NCI-H2081 (cell line): ENCODE results near the gene ADCY7.

Experiments used
- DNase-seq, 2 experiments: peaks; one replicate each; lab custom pipeline; 2025; lab: John Stamatoyannopoulos, UW

The ADCY7 gene

GRCh38 chr16:50298591-50299507 lies 32.5 kb downstream of the ADCY7 start:
- no peak for DNase-seq

DNA sequence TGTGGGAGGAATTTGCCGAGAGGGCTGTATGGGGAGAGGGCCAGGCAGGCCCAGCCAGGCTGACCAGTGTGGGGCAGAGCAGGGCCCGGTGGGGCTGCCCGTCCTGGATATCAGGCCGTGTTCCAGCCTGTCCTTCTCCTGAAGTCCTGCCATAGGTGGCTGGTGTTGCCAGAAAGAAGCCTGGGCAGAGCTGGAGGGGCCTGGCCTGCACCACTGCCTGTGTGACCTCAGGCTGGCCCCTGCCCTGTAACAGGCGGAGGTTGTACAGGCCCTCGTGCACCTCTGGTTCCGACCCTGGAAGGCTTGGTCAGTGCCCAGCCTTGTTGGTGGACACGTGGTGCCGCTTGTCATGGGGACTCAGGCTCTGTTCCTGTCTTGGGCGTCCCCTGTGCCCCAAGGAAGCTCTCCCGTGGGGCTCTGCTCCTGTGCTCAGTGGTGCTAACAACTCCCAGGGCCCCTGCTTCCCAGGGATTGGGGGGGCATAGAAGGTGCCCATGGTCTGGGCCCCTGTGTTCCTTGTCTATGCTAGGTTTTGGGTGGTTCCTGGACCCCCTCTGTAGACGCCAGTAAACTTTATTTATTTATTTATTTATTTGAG lies 33.3 kb downstream of the ADCY7 start:
- DNase-seq, result no peak

DNA sequence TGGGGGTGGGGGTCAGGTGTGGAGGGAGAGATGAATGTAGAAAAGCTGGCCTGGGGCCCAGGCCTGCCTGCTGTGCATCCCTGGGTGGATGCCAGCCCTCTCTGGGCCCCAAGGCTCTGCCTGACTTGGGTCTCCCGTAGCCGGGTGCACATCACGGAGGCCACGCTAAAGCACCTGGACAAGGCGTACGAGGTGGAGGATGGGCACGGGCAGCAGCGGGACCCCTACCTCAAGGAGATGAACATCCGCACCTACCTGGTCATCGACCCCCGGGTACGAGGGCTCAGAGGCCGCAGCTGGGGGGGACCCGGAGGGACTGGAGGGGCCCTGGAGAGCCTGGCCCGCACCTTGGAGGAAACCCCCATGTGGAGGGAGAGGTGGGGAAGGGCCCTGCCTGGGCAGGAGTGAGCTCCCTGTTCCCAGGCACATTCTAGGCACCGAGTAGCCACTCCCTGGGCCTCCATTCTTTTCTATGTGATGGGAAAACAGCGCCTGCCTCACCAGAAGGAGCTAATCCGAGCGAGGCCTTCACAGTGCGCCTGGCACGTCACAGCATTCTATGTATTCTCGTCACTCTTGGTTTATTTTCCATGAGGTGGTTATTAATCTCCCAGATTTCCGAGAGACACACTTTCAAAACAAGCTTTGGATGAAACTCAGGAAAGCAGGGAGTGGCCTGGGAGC lies 34.7 kb downstream of the ADCY7 start:
- no peak for DNase-seq

DNA sequence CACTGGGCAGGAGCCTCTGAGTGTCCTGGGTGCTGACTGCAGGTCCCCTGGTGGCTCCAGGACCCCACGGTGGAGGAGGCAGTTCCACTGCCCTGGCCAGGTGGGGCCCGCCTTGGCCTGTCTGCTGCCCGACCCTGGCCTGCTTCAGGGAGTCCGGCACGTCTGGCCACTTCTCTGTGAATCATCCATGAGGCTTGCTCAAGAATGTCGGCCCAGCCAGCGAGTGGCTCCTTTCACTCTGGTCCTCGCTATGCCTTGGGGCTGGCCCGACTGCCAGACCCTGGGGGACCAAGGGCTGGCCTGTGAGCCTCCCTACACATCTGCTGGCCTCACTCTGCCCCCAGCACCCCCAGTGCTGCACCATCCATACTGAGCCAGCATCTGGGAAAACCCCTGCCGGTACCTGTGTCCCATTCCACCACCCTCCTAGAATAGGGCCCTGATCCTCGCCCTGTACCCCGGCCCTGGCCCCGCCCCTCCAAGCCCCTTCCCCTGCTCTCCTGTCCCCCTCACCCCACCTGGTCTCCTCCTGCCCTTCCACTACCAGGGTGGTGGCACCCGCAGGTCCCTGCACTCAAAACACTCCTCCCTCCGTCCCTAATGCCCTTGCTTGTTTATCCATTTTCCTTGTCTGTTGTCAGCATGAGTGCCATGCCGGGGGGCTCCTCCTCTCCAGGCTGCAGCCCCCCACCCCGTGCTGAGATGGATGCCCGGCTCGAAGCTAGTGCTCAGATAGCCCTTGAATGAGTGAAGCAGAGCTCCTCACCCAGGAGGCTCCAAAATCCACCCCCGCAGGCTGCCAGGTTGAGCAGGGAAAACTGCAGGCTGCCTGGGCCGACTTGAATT lies 35.5 kb downstream of the ADCY7 start:
- no peak for DNase-seq

DNA sequence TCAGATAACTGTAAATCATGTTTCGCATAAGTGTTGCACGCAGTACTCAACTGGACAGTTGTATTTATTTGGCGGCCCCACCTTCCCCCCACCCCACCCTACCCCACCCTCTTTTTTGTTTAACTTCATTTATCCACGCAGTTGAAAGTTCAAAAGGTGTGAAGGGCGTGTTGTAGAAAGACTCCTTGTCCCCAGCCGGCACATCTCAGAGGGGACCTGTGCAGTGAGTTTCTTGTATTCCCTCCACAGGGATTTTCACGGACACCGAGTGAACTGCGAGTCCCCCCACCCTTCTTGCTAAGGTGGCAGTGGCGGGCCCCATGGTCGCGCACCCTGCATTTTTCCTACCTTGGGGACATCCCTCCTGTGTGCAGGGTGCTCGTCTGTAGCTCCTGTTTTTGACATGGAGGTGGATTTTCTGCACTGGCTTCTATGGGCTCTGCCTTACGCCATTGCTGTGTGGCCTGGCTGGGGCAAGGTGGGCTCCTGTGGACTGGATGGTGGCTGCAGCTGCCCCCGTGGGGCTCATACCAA lies 36.2 kb downstream of the ADCY7 start:
- DNase-seq, result no peak

GRCh38 chr16:50303041-50303604 lies 36.8 kb downstream of the ADCY7 start:
- no peak for DNase-seq

- DNase-seq, result no peak
These were observed 37.5 kb downstream of the ADCY7 start for GRCh38 chr16:50303605-50304466.

GRCh38 chr16:50304467-50305440 lies 38.4 kb downstream of the ADCY7 start:
- no peak for DNase-seq

DNA sequence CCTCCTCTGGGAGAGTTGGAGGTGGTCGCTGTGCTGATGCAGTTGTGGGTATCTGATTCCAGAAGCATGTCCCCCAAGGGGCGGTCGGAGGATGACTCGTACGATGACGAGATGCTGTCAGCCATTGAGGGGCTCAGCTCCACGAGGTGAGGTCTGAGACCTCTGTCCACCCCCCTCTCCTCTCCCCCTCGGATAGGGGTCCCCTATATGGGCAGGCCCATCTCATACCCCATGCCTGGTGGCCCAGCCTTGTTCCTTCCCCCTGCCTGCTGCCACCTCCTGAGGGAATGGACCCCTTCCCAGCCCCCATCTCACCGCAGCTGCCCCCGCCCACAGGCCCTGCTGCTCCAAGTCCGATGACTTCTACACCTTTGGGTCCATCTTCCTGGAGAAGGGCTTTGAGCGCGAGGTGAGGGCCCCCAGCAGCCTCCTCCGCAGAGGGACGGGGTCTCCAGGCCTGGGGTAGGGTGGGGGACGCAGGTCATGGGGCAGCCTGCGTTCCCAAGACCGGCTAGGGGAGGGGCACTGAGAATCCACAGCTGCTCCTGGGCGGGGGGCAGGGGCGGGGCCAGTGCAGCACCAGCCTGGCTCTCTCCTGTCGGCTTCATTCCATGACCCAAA lies 39.2 kb downstream of the ADCY7 start:
- no peak for DNase-seq

GRCh38 chr16:50306287-50306686 lies 39.9 kb downstream of the ADCY7 start:
- DNase-seq, result no peak

DNA sequence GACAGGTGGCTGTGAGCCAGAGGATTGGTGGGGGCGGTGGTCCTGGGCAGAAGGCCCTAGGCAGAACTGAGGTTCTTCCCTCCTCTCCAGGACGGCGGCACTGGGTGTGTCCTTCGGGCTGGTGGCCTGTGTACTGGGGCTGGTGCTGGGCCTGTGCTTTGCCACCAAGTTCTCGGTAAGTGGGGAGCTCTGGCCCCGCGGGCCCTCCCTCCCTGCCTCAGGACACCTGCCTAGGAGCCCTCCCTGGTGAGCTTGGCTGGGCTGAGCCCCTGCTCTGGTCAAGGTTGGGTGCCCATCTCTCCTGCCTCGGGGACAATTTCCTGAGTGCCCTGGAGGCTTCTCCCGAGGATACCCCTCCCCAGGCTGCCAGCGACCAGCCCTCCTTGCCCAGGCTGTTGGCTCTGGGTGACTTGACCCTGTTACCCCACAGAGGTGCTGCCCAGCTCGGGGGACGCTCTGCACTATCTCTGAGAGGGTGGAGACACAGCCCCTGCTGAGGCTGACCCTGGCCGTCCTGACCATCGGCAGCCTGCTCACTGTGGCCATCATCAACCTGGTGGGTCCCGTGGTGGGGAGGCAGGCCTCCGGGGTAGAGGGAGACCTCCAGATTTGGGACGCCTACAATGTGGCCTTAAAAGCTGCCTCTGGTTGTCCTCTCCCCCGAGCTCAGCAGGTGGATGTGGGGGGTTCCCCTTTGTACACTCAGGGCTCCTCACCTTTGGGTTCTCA lies 42.0 kb downstream of the ADCY7 start:
- DNase-seq, result no peak

DNA sequence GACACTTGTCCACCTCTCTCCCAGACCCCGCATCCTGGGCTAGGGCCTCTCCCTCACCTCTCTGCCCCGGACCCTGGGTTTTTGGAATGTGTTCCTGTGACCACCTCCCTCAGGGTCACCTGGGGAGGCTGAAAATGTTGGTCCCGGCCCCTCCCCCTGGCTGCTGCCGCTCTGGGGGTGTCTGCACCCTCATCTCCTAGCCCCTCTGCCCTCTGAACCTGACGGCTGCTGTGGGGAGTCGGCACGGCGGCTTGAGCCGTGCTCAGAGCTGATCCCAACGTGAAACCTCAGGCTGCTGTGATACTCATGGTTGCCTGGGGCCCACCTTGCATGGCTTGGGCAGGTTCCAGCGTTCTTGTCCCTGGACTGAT lies 42.8 kb downstream of the ADCY7 start:
- no peak for DNase-seq

DNA sequence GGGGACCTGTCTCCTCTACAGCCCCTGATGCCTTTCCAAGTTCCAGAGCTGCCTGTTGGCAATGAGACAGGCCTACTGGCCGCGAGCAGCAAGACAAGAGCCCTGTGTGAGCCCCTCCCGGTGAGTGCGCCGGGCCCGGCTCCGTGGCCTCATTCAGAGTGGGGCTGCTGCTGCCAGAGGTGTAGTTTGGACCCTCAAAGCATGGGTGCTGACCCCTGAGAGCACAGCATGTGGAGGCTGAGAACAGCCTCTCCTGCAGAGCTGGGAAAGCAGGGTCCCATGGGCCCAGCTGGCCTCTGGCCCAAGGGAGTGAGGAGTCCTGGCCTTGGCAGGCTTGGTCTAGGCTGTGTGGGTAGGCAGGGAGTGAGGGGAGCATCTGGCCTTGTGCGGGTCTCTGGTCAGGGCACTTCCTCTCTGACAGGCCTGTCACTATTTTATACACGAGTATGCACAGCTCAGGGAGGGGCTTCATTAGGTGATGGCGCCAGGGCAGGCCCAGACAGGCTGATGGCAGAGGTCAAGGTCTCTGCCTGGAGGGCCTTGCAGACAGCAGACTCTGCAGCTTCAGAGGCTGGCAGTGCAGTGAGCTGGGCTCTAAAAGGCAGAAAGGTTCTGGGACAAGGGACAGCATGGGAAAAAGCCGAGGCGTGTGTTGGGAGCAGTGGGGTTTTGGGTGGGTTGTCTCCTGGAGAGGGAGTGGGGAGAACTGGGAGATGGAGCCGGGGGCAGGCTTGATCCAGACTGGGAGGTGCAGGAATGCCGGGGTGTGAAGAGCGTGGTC lies 43.4 kb downstream of the ADCY7 start:
- DNase-seq, result no peak

DNA sequence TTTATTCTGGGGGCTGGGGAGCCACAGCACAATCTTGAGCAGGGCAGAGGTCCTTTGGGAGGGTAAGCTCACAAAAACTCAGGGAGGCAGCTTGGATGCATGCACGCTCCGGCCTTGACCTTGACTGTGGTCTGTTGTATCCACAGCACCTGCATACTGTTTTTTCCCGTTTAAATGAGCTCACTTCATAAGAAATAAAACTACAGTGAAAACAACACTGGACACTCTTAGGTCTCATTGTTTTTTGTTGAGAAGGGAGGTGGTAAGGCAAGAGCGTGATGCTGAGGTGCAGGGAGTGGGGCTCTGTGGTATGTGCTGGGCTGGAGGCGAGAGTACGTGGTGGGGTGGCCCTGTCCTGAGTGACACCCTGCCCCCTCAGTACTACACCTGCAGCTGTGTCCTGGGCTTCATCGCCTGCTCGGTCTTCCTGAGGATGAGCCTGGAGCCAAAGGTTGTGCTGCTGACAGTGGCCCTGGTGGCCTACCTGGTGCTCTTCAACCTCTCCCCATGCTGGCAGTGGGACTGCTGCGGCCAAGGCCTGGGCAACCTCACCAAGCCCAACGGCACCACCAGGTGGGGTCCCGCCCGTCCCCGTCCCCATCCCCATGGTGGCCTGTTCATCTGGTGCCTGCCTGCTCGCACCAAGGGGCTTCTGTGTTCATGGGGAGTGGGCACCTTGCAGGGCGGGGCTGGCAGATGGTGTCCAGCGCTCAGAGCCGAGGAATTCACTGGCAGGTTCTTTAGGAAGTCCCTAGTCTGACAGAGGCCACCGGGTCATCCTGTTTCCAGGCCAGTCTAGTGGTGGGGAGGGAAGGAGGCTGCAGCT lies 44.2 kb downstream of the ADCY7 start:
- DNase-seq, result no peak

DNA sequence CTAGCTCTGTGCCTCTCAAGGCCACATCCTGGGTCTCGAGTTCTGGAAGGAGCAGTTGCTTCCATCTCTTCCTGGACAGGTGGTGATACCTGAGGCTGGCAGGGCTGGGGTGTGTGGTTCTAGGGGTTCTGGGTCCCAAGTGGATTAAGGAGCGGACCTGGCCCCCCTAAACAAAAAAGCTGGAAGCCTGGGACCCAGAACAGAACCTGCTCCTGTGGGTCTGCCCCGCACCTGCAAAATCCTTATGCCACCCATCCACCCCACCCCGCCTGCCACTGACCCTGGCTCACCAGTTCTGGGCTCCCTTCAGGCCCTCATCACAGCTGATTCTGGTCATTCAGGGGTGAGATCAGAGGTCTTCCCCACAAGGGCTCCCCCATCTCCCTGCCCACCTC lies 44.8 kb downstream of the ADCY7 start:
- DNase-seq, result no peak

DNA sequence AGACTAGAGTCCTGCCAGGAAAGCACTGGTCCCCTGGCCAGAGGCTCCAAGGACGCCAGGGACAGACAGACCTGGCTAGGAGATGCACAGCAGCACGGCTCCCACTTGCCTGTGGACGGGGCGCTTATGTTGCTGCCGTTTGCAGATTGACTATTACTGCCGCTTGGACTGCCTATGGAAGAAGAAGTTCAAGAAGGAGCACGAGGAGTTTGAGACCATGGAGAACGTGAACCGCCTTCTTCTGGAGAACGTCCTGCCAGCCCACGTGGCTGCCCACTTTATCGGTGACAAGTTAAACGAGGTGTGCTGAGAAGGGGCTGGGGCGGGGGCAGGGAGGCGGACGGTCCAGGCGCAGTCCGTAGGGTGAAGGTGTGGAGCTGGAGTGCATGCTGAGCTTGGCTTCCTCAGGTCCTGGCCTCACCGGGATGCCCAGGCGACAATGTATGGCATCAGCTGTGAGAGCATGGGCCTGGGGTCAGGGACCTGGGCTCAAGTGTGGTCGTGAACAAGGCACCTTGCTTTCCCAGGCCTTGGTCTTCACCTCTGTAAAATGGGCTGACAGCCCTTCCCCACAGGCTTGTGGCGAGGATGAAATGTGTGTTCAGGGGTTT lies 45.6 kb downstream of the ADCY7 start:
- DNase-seq, result no peak
